ENCODE measurements around the gene CTBP1. TPM values are rescaled to one million over a fixed set of nuclear protein-coding genes. Genes with fewer than 3 reads are reported as not detected.
"Not testable (repeated sequence)": the region's sequence is repeated elsewhere in the genome, so short reads cannot be mapped to it uniquely, and the experiment has no call there.

CTBP1 gene
- total RNA-seq, 1 donor from 2014 or later: 171 TPM

- no peaks in the 10 kb centered on the region for H3K27me3 ChIP-seq
- peaks cover 47% of the 10 kb centered on the region for H3K79me2 ChIP-seq (ENCODE audit: low read depth)
- H3K9me3 ChIP-seq (ENCODE audit: low read depth): no peaks in the 10 kb centered on the region
- H3K4me3 ChIP-seq: no peak overlapping the region
- no peak for TF ChIP-seq EZH2 (IDR thresholded peaks at IDR 0.05)
- TF ChIP-seq CTCF (IDR thresholded peaks at IDR 0.05): no peak
- TF ChIP-seq EZH2phosphoT487 (IDR thresholded peaks at IDR 0.05): no peak
- peaks cover 37% of the 10 kb centered on the region for H3K36me3 Mint-ChIP-seq
- H3K4me2 ChIP-seq: no peak overlapping the region
- no peaks in the 10 kb centered on the region for H3K9me3 Mint-ChIP-seq
- no peak overlapping the region for H3K27ac Mint-ChIP-seq
- H3K27me3 Mint-ChIP-seq (ENCODE audit: insufficient read depth, low read depth): peaks cover 4% of the 10 kb centered on the region
- H3K4me1 Mint-ChIP-seq: peaks cover 26% of the 10 kb centered on the region
- H3K4me3 Mint-ChIP-seq: no peak overlapping the region
- no peak overlapping the region for H3K9ac ChIP-seq
- H3K27ac ChIP-seq: no peak overlapping the region
- no peaks in the 10 kb centered on the region for H3F3A ChIP-seq (ENCODE audit: low read depth)
- no peak for DNase-seq (ENCODE audit: low spot score)
- no peaks in the 10 kb centered on the region for H3K4me1 ChIP-seq
- H4K20me1 ChIP-seq (ENCODE audit: low read depth): peaks cover 58% of the 10 kb centered on the region
- H3K36me3 ChIP-seq: no peaks in the 10 kb centered on the region
- no peak overlapping the region for H2AFZ ChIP-seq (replicated peaks)
Measured at GRCh38 chr4:1237981-1238675, 10.8 kb downstream of the CTBP1 start.

DNA sequence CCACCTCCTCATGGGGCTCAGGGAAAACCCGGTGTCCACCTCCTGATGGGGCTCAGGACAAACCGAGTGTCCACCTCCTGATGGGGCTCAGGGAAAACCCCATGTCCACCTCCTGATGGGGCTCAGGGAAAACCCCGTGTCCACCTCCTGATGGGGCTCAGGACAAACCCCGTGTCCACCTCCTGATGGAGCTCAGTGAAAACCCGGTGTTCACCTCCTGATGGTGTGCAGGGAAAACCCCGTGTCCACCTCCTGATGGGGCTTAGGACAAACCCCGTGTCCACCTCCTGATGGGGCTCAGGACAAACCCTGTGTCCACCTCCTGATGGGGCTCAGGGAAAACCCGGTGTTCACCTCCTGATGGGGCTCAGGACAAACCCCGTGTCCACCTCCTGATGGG is 11.7 kb downstream of the CTBP1 start:
- H2AFZ ChIP-seq (replicated peaks); H3K4me1 ChIP-seq; H3K36me3 ChIP-seq; H3K4me2 ChIP-seq; DNase-seq (ENCODE audit: low spot score); H3K9me3 ChIP-seq (ENCODE audit: low read depth); H3F3A ChIP-seq (ENCODE audit: low read depth); H3K9ac ChIP-seq; H3K4me3 ChIP-seq; H3K27ac ChIP-seq; H3K27me3 ChIP-seq; H3K9me3 Mint-ChIP-seq; H3K27ac Mint-ChIP-seq; H3K4me3 Mint-ChIP-seq; H3K27me3 Mint-ChIP-seq (ENCODE audit: insufficient read depth, low read depth): not testable (repeated sequence)
- H3K4me1 Mint-ChIP-seq: peaks cover 28% of the 10 kb centered on the region
- peaks cover 33% of the 10 kb centered on the region for H3K36me3 Mint-ChIP-seq
- peaks cover 58% of the 10 kb centered on the region for H4K20me1 ChIP-seq (ENCODE audit: low read depth)
- peaks cover 38% of the 10 kb centered on the region for H3K79me2 ChIP-seq (ENCODE audit: low read depth)

DNA sequence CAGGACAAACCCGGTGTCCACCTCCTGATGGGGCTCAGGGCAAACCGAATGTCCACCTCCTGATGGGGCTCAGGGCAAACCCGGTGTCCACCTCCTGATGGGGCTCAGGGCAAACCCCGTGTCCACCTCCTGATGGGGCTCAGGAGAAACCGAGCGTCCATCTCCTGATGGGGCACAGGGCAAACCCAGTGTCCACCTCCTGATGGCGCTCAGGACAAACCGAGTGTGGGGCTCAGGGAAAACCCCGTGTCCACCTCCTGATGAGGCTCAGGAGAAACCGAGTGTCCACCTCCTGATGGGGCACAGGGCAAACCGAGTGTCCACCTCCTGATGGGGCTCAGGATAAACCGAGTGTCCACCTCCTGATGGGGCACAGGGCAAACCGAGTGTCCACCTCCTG is 12.1 kb downstream of the CTBP1 start:
- H2AFZ ChIP-seq (replicated peaks); H3K27me3 Mint-ChIP-seq (ENCODE audit: insufficient read depth, low read depth); H3K36me3 ChIP-seq; H3K9ac ChIP-seq; DNase-seq (ENCODE audit: low spot score); H3K4me3 ChIP-seq; H3K4me2 ChIP-seq; H3K27ac ChIP-seq; H3K4me3 Mint-ChIP-seq; H3K4me1 ChIP-seq; H3K27me3 ChIP-seq; H3K9me3 ChIP-seq (ENCODE audit: low read depth); H3F3A ChIP-seq (ENCODE audit: low read depth); H3K9me3 Mint-ChIP-seq; H3K27ac Mint-ChIP-seq: not testable (repeated sequence)
- Histone ChIP-seq H3K79me2 (ENCODE audit: low read depth) (peaks cover 34% of the 10 kb centered on the region), H4K20me1 (ENCODE audit: low read depth) (peaks cover 57% of the 10 kb centered on the region)
- peaks cover 28% of the 10 kb centered on the region for H3K4me1 Mint-ChIP-seq
- H3K36me3 Mint-ChIP-seq: peaks cover 35% of the 10 kb centered on the region

DNA sequence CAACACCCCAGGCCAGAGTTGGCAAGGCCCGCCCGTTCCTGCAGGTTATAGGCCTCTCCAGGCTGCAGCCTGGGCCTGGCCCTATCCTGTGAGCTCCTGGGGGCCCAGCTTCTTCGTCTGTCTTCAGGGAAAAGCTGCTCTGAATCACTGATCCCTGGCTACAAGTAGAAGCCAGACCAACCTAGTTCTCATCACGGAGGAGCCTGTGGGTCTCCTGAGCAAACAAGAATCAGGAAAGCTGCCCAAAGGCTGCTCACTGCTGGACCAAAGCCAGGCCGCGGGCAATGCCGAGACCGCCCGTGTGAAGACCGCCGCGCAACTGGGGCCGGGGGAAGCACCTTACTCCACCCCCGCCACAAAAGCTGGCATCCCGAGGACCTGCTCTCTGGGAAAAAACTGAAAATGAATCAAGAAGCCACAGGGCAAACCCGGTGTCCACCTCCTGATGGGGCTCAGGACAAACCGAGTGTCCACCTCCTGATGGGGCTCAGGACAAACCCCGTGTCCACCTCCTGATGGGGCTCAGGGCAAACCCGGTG is 12.8 kb downstream of the CTBP1 start:
- peaks cover 50% of the 10 kb centered on the region for H4K20me1 ChIP-seq (ENCODE audit: low read depth)
- H3K4me3 Mint-ChIP-seq: no peak overlapping the region

More for the DNA sequence above, 12.8 kb downstream of the CTBP1 start:
- Histone ChIP-seq H3K79me2 (ENCODE audit: low read depth) (peaks cover 27% of the 10 kb centered on the region), H3K27me3 (no peaks in the 10 kb centered on the region), H3K36me3 (no peaks in the 10 kb centered on the region), H3K9ac (no peak overlapping the region), H2AFZ (replicated peaks) (no peak overlapping the region), H3K4me1 (no peaks in the 10 kb centered on the region), H3K4me2 (no peak overlapping the region), H3K9me3 (ENCODE audit: low read depth) (no peaks in the 10 kb centered on the region), H3F3A (ENCODE audit: low read depth) (no peaks in the 10 kb centered on the region), H3K4me3 (no peak overlapping the region), H3K27ac (no peak overlapping the region)
- Mint-ChIP-seq H3K36me3 (peaks cover 35% of the 10 kb centered on the region), H3K4me1 (peaks cover 28% of the 10 kb centered on the region), H3K27ac (no peak overlapping the region), H3K27me3 (ENCODE audit: insufficient read depth, low read depth) (peaks cover 5% of the 10 kb centered on the region), H3K9me3 (no peaks in the 10 kb centered on the region)
- TF ChIP-seq EZH2 (IDR thresholded peaks at IDR 0.05) (no peak), EZH2phosphoT487 (IDR thresholded peaks at IDR 0.05) (no peak), CTCF (IDR thresholded peaks at IDR 0.05) (no peak)
- DNase-seq (ENCODE audit: low spot score): no peak
